Kidney epithelial cell (primary cell): ENCODE results near the gene DLGAP1. TPM values are rescaled to one million over a fixed set of nuclear protein-coding genes. Genes with fewer than 3 reads are reported as not detected.

ENCODE experiments used
- DNase-seq: peaks from one replicate; pipeline ENCODE4 v3.0.0-alpha.2; 2010; ENCODE audit warnings: low read depth
- H3K27me3 ChIP-seq: 2 replicates; pipeline ENCODE4 v1.6.0; 2011; ENCODE audit warnings: low read length; ENCODE audit not compliant: control insufficient read depth, insufficient read depth
- H3K36me3 ChIP-seq: 2 replicates; pipeline ENCODE4 v1.5.1; 2011; ENCODE audit warnings: low read length; ENCODE audit not compliant: control insufficient read depth, insufficient read depth
- H3K4me3 ChIP-seq: 2 replicates; pipeline ENCODE4 v1.5.1; 2011; ENCODE audit warnings: low read depth, mild to moderate bottlenecking, control low read depth, low read length
- total RNA-seq: library from RNA; depleted of rRNA; stranded (reverse); fragments of >200 nt; gene quantifications from 2 replicates; pipeline ENCODE4 v1.2.3, GENCODE V29; 2015
- TF ChIP-seq, protein P1 (sequence below): IDR thresholded peaks from 2 replicates; pipeline ENCODE4 v1.5.1; 2011; ENCODE audit warnings: mild to moderate bottlenecking, moderate library complexity, low read length, control low read depth, inconsistent platforms; ENCODE audit not compliant: insufficient read depth, poor library complexity, severe bottlenecking

Gene DLGAP1
- total RNA-seq, 1 donor from 2014 or later = 2.6 TPM

DNA sequence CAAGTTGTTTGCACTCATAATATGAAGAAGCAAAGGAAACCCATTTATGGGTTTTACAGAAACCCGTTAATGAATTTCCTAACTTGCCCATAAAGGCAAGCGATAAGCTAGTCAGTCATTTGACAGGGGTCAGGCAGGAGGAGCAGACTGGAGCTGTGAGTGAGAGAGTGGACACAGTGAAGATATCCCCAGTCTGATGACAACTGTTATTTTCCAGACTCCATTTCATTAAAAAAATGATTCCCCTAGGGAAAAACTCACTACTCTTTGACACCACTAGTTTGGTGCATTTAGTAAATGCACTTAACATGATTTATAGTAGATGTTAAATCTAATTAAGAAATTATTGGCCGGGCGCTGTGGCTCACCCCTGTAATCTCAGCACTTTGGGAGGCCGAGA, 924.3 kb downstream of the DLGAP1 start:
- DNase-seq = no peak
- H3K27me3 ChIP-seq = no peaks in the 10 kb centered on the region
- H3K36me3 ChIP-seq = no peaks in the 10 kb centered on the region
- H3K4me3 ChIP-seq = no peak overlapping the region
- TF ChIP-seq, protein P1, sequence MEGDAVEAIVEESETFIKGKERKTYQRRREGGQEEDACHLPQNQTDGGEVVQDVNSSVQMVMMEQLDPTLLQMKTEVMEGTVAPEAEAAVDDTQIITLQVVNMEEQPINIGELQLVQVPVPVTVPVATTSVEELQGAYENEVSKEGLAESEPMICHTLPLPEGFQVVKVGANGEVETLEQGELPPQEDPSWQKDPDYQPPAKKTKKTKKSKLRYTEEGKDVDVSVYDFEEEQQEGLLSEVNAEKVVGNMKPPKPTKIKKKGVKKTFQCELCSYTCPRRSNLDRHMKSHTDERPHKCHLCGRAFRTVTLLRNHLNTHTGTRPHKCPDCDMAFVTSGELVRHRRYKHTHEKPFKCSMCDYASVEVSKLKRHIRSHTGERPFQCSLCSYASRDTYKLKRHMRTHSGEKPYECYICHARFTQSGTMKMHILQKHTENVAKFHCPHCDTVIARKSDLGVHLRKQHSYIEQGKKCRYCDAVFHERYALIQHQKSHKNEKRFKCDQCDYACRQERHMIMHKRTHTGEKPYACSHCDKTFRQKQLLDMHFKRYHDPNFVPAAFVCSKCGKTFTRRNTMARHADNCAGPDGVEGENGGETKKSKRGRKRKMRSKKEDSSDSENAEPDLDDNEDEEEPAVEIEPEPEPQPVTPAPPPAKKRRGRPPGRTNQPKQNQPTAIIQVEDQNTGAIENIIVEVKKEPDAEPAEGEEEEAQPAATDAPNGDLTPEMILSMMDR = no peak

DNA sequence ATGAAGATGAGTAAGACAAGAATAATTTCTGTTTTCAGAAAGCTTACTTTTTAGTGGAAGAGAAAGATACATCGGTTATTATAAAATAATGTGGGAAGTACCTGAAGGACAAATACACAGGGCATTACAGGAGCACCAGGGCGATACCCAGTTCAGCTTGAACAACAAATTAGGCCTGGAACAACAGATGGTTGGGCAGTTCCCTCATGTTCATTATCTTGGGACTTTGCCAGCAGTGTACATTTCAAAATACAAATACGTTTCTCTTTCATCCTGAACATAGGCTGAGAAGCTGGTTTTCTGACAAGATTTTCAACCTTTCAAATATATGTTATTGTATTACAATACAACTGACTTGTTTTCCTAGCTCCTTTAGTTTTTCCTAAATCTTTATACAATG, 925.5 kb downstream of the DLGAP1 start:
- TF ChIP-seq, protein P1 = no peak
- Histone ChIP-seq H3K4me3 (no peak overlapping the region), H3K36me3 (no peaks in the 10 kb centered on the region), H3K27me3 (no peaks in the 10 kb centered on the region)
- no peak for DNase-seq

DNA sequence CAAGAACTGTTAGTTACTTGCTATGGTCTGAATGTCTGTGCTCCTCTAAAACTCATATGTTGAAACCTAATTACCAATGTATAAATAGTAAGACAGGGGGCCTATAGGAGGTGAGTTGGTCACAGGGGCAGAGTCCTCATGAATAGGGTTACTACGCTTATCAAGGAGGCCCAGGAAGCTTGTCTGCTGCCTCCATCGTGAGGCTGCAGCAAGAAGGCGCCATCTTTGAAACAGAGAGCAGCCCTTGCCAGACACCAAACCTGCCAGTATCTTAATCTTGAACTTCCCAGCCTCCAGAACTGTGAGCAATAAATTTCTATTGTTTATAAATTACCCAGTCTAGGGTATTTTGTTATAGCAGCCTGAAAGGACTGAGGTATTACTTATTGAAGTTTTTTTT, 926.0 kb downstream of the DLGAP1 start:
- no peak overlapping the region for H3K4me3 ChIP-seq
- TF ChIP-seq, protein P1 = no peak

DNA sequence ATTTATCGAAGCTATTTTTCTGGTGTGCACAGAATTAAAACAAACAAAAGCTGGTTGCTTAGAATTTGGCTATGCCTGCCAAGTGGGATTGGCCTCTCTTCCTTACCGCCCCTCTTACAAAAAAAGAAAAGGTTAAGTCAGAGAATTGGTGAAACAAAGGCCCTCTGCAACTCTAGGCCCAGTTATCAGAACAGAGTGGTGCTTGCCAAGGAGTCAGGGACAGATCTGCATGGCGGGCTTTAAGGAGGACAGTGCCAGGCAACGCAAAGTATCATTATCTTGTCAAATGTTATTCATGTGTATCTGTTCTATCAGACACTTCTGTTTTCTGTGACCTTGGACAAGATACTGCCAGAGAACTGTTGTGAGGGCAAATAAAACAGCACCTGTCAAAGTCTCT, 926.9 kb downstream of the DLGAP1 start:
- Histone ChIP-seq H3K4me3 (no peak overlapping the region), H3K36me3 (no peaks in the 10 kb centered on the region), H3K27me3 (no peaks in the 10 kb centered on the region)
- no peak for DNase-seq
- TF ChIP-seq, protein P1 = no peak

More for the DNA sequence above, 926.0 kb downstream of the DLGAP1 start:
- no peaks in the 10 kb centered on the region for H3K27me3 ChIP-seq
- no peaks in the 10 kb centered on the region for H3K36me3 ChIP-seq
- no peak for DNase-seq

DNA sequence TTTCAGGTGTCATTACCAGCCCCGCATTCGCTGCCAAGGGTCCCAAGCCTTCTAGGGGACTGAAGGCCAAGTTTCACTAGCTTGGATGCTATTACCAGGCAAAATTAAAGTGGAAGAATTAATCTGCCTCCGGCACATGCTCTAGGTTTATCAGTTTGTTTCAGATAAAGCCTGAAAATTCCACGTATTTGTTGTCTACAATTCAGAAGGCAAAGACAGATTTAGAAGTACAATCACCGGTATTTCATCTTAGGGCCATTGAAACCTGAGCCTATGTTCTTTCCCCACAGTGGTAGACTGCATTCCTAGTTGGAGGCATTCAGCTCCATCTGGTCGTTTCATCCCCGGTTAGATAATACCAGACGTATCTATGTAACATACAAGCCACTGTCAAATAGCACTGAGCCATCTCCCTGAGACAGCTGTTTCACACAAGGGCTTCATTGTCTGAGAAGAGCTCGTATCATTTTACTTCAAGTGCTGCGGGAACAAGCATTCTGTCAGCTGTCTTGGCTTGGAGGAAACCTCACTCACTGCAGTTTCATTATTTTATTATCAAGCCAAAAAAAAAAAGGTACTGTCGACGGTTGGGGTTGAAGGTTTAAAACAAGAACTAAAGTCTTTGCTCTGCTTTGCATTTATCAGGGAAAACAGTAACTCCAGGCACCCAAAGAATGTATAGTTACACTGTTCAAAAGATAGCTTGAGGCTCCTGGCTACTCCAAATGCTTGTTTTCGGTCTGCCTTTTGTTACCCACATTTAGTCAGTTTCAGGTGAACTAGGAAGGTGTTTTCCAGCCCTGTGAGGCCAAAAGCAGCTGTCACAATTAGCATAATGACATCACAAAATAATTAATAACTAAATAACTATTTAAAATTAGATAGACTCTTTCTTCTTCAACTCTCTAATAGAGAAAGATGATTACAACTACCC, 928.4 kb downstream of the DLGAP1 start:
- TF ChIP-seq, protein P1 = no peak
- no peaks in the 10 kb centered on the region for H3K36me3 ChIP-seq
- DNase-seq = no peak
- H3K27me3 ChIP-seq = no peaks in the 10 kb centered on the region
- H3K4me3 ChIP-seq = no peak overlapping the region
